ENCODE measurements around the gene PAX8.
"Not testable (repeated sequence)": the region's sequence is repeated elsewhere in the genome, so short reads cannot be mapped to it uniquely, and the experiment has no call there.

The PAX8 gene

GRCh38 chr2:113297590-113297989 lies 18.9 kb upstream of the PAX8 start:
- not testable (repeated sequence) for H3K27ac ChIP-seq (ENCODE audit: low read depth, low read length); H3K27me3 ChIP-seq (ENCODE audit: low read length); H3K4me2 ChIP-seq (ENCODE audit: low read depth, low read length, poor library complexity, severe bottlenecking); H3F3A ChIP-seq (ENCODE audit: insufficient read depth); H3K9me2 ChIP-seq (replicated peaks; ENCODE audit: insufficient read depth, low read length); H3K36me3 ChIP-seq (ENCODE audit: low read length); H3K9me3 ChIP-seq (ENCODE audit: insufficient read depth, low read length); H4K20me1 ChIP-seq (ENCODE audit: low read depth, low read length); H2AFZ ChIP-seq (ENCODE audit: low read depth, low read length, severe bottlenecking); H3K79me2 ChIP-seq (ENCODE audit: insufficient read depth, low read length); H3K9ac ChIP-seq (ENCODE audit: low read length); H3K4me3 ChIP-seq (ENCODE audit: insufficient read depth, low read length, poor library complexity, severe bottlenecking)
- peak; percentile 26 for TF ChIP-seq CTCF (IDR thresholded peaks at IDR 0.05; ENCODE audit: insufficient read depth, low read length, poor library complexity, severe bottlenecking)

GRCh38 chr2:113291191-113291590 lies 12.5 kb upstream of the PAX8 start:
- no peaks in the 10 kb centered on the region for H3K9me2 ChIP-seq (replicated peaks; ENCODE audit: insufficient read depth, low read length)
- no peak overlapping the region for H3K9ac ChIP-seq (ENCODE audit: low read length)

GRCh38 chr2:113288674-113289149 lies 10.0 kb upstream of the PAX8 start:
- not testable (repeated sequence) for H3K4me2 ChIP-seq (ENCODE audit: low read depth, low read length, poor library complexity, severe bottlenecking)

More at GRCh38 chr2:113291191-113291590, 12.5 kb upstream of the PAX8 start:
- H3K36me3 ChIP-seq (ENCODE audit: low read length) = no peaks in the 10 kb centered on the region
- no peaks in the 10 kb centered on the region for H3K27me3 ChIP-seq (ENCODE audit: low read length)
- no peak overlapping the region for H2AFZ ChIP-seq (ENCODE audit: low read depth, low read length, severe bottlenecking)
- TF ChIP-seq CTCF (IDR thresholded peaks at IDR 0.05; ENCODE audit: insufficient read depth, low read length, poor library complexity, severe bottlenecking) = no peak
- no peak for TF ChIP-seq EZH2phosphoT487 (conservative IDR thresholded peaks at IDR 0.05; ENCODE audit: low read length)
- no peaks in the 10 kb centered on the region for H3K79me2 ChIP-seq (ENCODE audit: insufficient read depth, low read length)
- H3K27ac ChIP-seq (ENCODE audit: low read depth, low read length) = no peak overlapping the region
- no peaks in the 10 kb centered on the region for H4K20me1 ChIP-seq (ENCODE audit: low read depth, low read length)
- H3F3A ChIP-seq (ENCODE audit: insufficient read depth) = no peaks in the 10 kb centered on the region
- H3K4me3 ChIP-seq (ENCODE audit: insufficient read depth, low read length, poor library complexity, severe bottlenecking) = no peak overlapping the region
- no peak overlapping the region for H3K4me2 ChIP-seq (ENCODE audit: low read depth, low read length, poor library complexity, severe bottlenecking)
- no peaks in the 10 kb centered on the region for H3K9me3 ChIP-seq (ENCODE audit: insufficient read depth, low read length)

GRCh38 chr2:113288117-113288673 lies 9.5 kb upstream of the PAX8 start:
- not testable (repeated sequence) for H3K4me3 ChIP-seq (ENCODE audit: insufficient read depth, low read length, poor library complexity, severe bottlenecking); H3K79me2 ChIP-seq (ENCODE audit: insufficient read depth, low read length); H3K4me2 ChIP-seq (ENCODE audit: low read depth, low read length, poor library complexity, severe bottlenecking); H3K9me2 ChIP-seq (replicated peaks; ENCODE audit: insufficient read depth, low read length); H3K27me3 ChIP-seq (ENCODE audit: low read length); H3F3A ChIP-seq (ENCODE audit: insufficient read depth); H3K9ac ChIP-seq (ENCODE audit: low read length); H3K27ac ChIP-seq (ENCODE audit: low read depth, low read length); H4K20me1 ChIP-seq (ENCODE audit: low read depth, low read length); H2AFZ ChIP-seq (ENCODE audit: low read depth, low read length, severe bottlenecking); H3K9me3 ChIP-seq (ENCODE audit: insufficient read depth, low read length); H3K36me3 ChIP-seq (ENCODE audit: low read length)

More at GRCh38 chr2:113288674-113289149, 10.0 kb upstream of the PAX8 start:
- not testable (repeated sequence) for H3K27ac ChIP-seq (ENCODE audit: low read depth, low read length); H3K79me2 ChIP-seq (ENCODE audit: insufficient read depth, low read length); H2AFZ ChIP-seq (ENCODE audit: low read depth, low read length, severe bottlenecking); H3K9me2 ChIP-seq (replicated peaks; ENCODE audit: insufficient read depth, low read length); H3F3A ChIP-seq (ENCODE audit: insufficient read depth); H4K20me1 ChIP-seq (ENCODE audit: low read depth, low read length); H3K9me3 ChIP-seq (ENCODE audit: insufficient read depth, low read length); H3K4me3 ChIP-seq (ENCODE audit: insufficient read depth, low read length, poor library complexity, severe bottlenecking); H3K27me3 ChIP-seq (ENCODE audit: low read length); H3K36me3 ChIP-seq (ENCODE audit: low read length); H3K9ac ChIP-seq (ENCODE audit: low read length)
